Calu3 (cell line): ENCODE results near the gene BRPF3. TPM values are rescaled to one million over a fixed set of nuclear protein-coding genes. Genes with fewer than 3 reads are reported as not detected.

Source experiments
- BruUV-seq: library from RNA; stranded (reverse); fragments of 400-500 nt; replicated peaks from 2 replicates; lab custom pipeline; 2021; lab: Mats Ljungman, UMichigan
- CTCF ChIA-PET: fragments of 300-600 bp; sonication (Branson Sonifier 250); formaldehyde crosslinking; loops from one replicate; lab custom pipeline; 2022; ENCODE audit warnings: antibody characterized with exemption; lab: Charles Lee
- DNase-seq: peaks from one replicate; pipeline ENCODE4 v3.0.0; 2022
- H3K27ac Mint-ChIP-seq: one replicate; pipeline ENCODE4 v1.8.0; 2022; ENCODE audit warnings: mixed read lengths; ENCODE audit not compliant: unreplicated experiment
- H3K27me3 Mint-ChIP-seq: one replicate; pipeline ENCODE4 v1.8.0; 2022; ENCODE audit warnings: mixed read lengths; ENCODE audit not compliant: unreplicated experiment
- H3K36me3 Mint-ChIP-seq: one replicate; pipeline ENCODE4 v1.8.0; 2022; ENCODE audit warnings: mild to moderate bottlenecking, moderate library complexity, mixed read lengths; ENCODE audit not compliant: insufficient read depth, unreplicated experiment
- H3K4me1 Mint-ChIP-seq: one replicate; pipeline ENCODE4 v1.8.0; 2022; ENCODE audit warnings: mild to moderate bottlenecking, low read depth, mixed read lengths; ENCODE audit not compliant: unreplicated experiment
- H3K4me3 Mint-ChIP-seq: one replicate; pipeline ENCODE4 v1.8.0; 2022; ENCODE audit warnings: mild to moderate bottlenecking, low read depth, moderate library complexity, mixed read lengths; ENCODE audit not compliant: unreplicated experiment
- H3K9me3 Mint-ChIP-seq: one replicate; pipeline ENCODE4 v1.8.0; 2022; ENCODE audit warnings: low read depth, mixed read lengths; ENCODE audit not compliant: unreplicated experiment
- intact Hi-C: fragments of 100-400 bp; cut with micrococcal nuclease; formaldehyde crosslinking; loops from one replicate; pipeline ENCODE4 v1.10.0; 2022; ENCODE audit not compliant: unreplicated experiment
- total RNA-seq: library from RNA; stranded (reverse); gene quantifications from 2 replicates; pipeline ENCODE4 v1.2.3, GENCODE V29; 2022
- TF ChIP-seq, protein P1 (sequence below): fragments of 200-600 bp; IDR thresholded peaks from one replicate; pipeline ENCODE4 v1.8.0; 2022; ENCODE audit warnings: antibody characterized with exemption; ENCODE audit not compliant: unreplicated experiment

The BRPF3 gene
- total RNA-seq, 1 experiment from 2014 or later, result 49.1 TPM

DNA sequence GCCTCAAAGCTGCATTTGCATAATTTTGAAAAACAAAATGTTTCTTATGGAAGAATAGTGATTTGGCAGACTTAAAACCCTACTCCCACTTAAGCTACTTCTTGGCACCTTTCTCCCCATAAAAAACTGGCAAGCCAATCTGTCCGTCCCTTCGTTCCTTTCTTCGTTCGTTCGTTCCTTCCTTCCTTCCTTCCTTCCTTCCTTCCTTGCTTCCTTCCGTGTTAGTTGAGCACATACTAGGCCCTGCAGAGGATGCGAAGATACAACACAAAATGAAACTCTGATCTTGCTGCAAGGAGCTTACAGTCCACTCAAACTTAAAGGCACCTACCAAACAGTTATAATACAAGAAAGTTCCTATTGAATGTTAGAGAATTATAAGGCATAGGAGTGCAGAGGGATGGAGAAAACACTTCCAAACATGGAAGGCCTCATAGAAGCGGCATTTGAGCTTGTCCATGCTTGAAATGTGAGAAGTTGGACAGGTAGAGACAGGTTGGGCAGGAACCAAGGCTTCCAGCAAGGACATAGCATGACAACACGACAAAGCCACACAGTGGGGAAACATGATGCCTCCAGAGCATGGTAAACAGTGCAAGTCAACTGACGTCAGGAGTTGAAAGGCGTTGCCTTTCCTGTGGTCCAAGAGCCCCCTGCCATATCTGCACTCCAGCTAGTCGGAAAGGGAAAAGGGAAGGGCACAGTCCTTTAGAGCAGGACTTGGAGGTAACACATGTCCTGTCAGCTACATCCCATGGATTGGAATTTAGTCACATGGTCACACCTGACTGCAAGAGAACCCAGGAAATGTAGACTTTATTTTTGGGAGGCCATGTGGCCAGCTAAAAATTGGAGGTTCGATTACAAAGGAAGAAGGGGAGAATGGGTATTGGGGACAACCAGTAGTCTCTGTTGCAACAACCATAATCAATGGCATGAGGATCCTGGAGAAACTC, 80.3 kb downstream of the BRPF3 start:
- Mint-ChIP-seq H3K36me3 (no peaks in the 10 kb centered on the region), H3K4me1 (no peaks in the 10 kb centered on the region), H3K27me3 (peaks cover 95% of the 10 kb centered on the region), H3K4me3 (no peak overlapping the region), H3K9me3 (no peaks in the 10 kb centered on the region), H3K27ac (no peak overlapping the region)
- DNase-seq, result no peak
- intact Hi-C loops, result no loop called here
- CTCF ChIA-PET, result interaction anchor here (0.5 kb wide), 2 partner anchors 18 to 157 kb away, joined by 3 to 4 read pairs; no protein-coding TSS in a partner anchor
- no TSS peak for BruUV-seq
- TF ChIP-seq, protein P1, sequence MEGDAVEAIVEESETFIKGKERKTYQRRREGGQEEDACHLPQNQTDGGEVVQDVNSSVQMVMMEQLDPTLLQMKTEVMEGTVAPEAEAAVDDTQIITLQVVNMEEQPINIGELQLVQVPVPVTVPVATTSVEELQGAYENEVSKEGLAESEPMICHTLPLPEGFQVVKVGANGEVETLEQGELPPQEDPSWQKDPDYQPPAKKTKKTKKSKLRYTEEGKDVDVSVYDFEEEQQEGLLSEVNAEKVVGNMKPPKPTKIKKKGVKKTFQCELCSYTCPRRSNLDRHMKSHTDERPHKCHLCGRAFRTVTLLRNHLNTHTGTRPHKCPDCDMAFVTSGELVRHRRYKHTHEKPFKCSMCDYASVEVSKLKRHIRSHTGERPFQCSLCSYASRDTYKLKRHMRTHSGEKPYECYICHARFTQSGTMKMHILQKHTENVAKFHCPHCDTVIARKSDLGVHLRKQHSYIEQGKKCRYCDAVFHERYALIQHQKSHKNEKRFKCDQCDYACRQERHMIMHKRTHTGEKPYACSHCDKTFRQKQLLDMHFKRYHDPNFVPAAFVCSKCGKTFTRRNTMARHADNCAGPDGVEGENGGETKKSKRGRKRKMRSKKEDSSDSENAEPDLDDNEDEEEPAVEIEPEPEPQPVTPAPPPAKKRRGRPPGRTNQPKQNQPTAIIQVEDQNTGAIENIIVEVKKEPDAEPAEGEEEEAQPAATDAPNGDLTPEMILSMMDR, result no peak

- no peak overlapping the region for H3K27ac Mint-ChIP-seq
- intact Hi-C loops, result no loop called here
Measured at GRCh38 chr6:36277946-36278470, 81.5 kb downstream of the BRPF3 start.

GRCh38 chr6:36280467-36280866, 83.9 kb downstream of the BRPF3 start:
- Mint-ChIP-seq H3K9me3 (no peaks in the 10 kb centered on the region), H3K4me3 (no peak overlapping the region), H3K27me3 (peaks cover 71% of the 10 kb centered on the region), H3K36me3 (no peaks in the 10 kb centered on the region), H3K27ac (no peak overlapping the region), H3K4me1 (no peaks in the 10 kb centered on the region)
- intact Hi-C loops, result no loop called here
- no peak for DNase-seq
- CTCF ChIA-PET, result no interaction called here
- TF ChIP-seq, protein P1, result no peak
- BruUV-seq, result no TSS peak

More at GRCh38 chr6:36277946-36278470, 81.5 kb downstream of the BRPF3 start:
- no peak for DNase-seq
- no TSS peak for BruUV-seq
- CTCF ChIA-PET, result no interaction called here
- H3K4me1 Mint-ChIP-seq, result no peaks in the 10 kb centered on the region
- peaks cover 91% of the 10 kb centered on the region for H3K27me3 Mint-ChIP-seq
- no peaks in the 10 kb centered on the region for H3K9me3 Mint-ChIP-seq
- no peak overlapping the region for H3K4me3 Mint-ChIP-seq
- TF ChIP-seq, protein P1, result no peak
- no peaks in the 10 kb centered on the region for H3K36me3 Mint-ChIP-seq

GRCh38 chr6:36280983-36281382, 84.4 kb downstream of the BRPF3 start:
- CTCF ChIA-PET, result no interaction called here
- no peaks in the 10 kb centered on the region for H3K36me3 Mint-ChIP-seq
- H3K4me3 Mint-ChIP-seq, result no peak overlapping the region
- H3K27ac Mint-ChIP-seq, result no peak overlapping the region
- H3K9me3 Mint-ChIP-seq, result no peaks in the 10 kb centered on the region
- no TSS peak for BruUV-seq
- peaks cover 71% of the 10 kb centered on the region for H3K27me3 Mint-ChIP-seq
- TF ChIP-seq, protein P1, result no peak
- no peaks in the 10 kb centered on the region for H3K4me1 Mint-ChIP-seq
- intact Hi-C loops, result no loop called here
- no peak for DNase-seq

Other genes starting within 250 kb of the BRPF3 start
- gene SLC26A8, start 172.1 kb upstream of the BRPF3 start, total RNA-seq, result 0.10 TPM in 1 of 2 replicates, not detected in the other
- 59.5 and 60.9 TPM in 2 replicates for gene MAPK14, start 168.9 kb upstream of the BRPF3 start, total RNA-seq
- gene MAPK13, start 66.2 kb upstream of the BRPF3 start, total RNA-seq, result 52.3 and 59.3 TPM in 2 replicates
- gene PNPLA1, start 73.3 kb downstream of the BRPF3 start, total RNA-seq, result 0.19 and 0.20 TPM in 2 replicates
- 0.88 and 0.94 TPM in 2 replicates for gene BNIP5, start 140.1 kb downstream of the BRPF3 start, total RNA-seq
- 2.6 and 8.7 TPM in 2 replicates for gene ETV7, start 190.9 kb downstream of the BRPF3 start, total RNA-seq
- 0.21 TPM in 1 of 2 replicates, not detected in the other for gene PXT1, start 246.1 kb downstream of the BRPF3 start, total RNA-seq
- 43.3 and 45.1 TPM in 2 replicates for gene KCTD20, start 246.3 kb downstream of the BRPF3 start, total RNA-seq